GM12891 (cell line): Measurements from ENCODE around the gene WAPL.

Experiments
- DNase-seq: peaks from one replicate; pipeline ENCODE4 v3.0.0; 2011; ENCODE audit warnings: low spot score; ENCODE audit not compliant: insufficient read length
- FAIRE-seq: peaks from 2 replicates; lab custom pipeline; 2011; peaks lifted over from hg19 to GRCh38; lab: Jason Lieb, UNC
- PAX5 ChIP-seq: IDR thresholded peaks from 2 replicates; pipeline ENCODE4 v1.6.1; 2011; ENCODE audit warnings: low read length, moderate library complexity, mild to moderate bottlenecking; ENCODE audit not compliant: insufficient read depth, severe bottlenecking
- POLR2A ChIP-seq: IDR thresholded peaks from 2 replicates; pipeline ENCODE4 v1.6.1; 2011; ENCODE audit warnings: low read depth, low read length, control low read depth
- POLR2AphosphoS5 ChIP-seq: IDR thresholded peaks from 2 replicates; pipeline ENCODE4 v1.6.1; 2011; ENCODE audit warnings: low read depth, low read length, control low read depth
- POU2F2 ChIP-seq: IDR thresholded peaks from 2 replicates; pipeline ENCODE4 v1.6.1; 2011; ENCODE audit warnings: low read depth, mild to moderate bottlenecking, control low read depth, low read length, moderate library complexity
- SPI1 ChIP-seq: IDR thresholded peaks from 2 replicates; pipeline ENCODE4 v1.6.1; 2011; ENCODE audit warnings: low read depth, low read length, control low read depth
- TAF1 ChIP-seq: IDR thresholded peaks from 2 replicates; pipeline ENCODE4 v1.6.1; 2011; ENCODE audit warnings: low read depth, low read length, control low read depth

WAPL gene

GRCh38 chr10:86385806-86386205 lies 135.8 kb downstream of the WAPL start:
- DNase-seq: no peak
- no peak for FAIRE-seq
- TF ChIP-seq PAX5 (no peak), POLR2AphosphoS5 (no peak), TAF1 (no peak), POU2F2 (no peak), POLR2A (no peak), SPI1 (no peak)
